GM04503 (cell line): ENCODE results near the gene WDSUB1.

ENCODE experiments used
- DNase-seq: peaks from one replicate; pipeline ENCODE4 v3.0.0-alpha.2; 2012; ENCODE audit warnings: low read depth

WDSUB1 gene

DNA sequence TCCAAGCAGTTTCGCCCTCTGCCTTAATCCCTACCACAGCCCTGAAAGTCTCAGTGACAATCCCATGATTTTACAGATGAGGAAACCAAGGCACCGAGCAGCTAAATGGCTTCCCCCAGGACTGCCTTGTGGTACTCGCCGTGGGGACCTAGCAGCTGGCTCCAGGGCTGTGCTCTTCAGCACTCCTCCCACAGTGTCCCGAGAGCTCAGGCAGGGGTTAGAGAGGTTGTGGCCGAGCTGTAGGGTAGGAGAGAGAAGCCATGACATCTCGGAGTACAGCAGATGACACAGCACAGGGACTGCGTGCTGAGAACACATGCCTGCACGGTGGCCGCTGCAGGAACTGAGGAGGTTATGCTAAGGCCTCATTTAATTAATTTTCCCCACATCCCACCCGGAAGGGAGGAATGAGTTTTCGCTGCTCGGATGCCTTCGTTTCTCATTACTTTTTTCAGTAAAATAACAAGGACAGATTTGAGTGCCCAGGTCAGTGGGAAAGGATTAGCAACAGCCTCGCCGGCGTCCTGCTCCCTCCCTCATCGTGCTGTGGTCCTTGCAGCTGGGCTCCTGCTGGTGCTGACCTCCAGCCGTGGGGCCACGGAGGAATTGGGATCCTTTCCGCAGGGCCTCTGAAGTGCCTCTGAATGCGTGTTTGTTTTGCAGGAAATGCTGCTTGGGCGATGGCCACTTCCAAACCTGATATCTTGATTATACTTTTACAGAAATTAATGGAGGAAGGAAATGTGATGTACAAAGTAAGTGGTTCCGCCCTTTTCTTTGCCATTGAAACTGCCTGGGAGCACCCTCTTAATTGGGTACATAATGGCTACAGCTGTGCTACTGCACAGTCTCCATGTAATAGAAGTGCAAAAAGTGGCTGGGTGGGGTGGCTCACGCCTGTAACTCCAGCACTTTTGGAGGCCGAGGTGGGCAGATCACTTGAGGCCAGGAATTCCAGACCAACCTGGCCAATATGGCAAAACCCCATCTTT is 61.2 kb downstream of the WDSUB1 start:
- no peak for DNase-seq

DNA sequence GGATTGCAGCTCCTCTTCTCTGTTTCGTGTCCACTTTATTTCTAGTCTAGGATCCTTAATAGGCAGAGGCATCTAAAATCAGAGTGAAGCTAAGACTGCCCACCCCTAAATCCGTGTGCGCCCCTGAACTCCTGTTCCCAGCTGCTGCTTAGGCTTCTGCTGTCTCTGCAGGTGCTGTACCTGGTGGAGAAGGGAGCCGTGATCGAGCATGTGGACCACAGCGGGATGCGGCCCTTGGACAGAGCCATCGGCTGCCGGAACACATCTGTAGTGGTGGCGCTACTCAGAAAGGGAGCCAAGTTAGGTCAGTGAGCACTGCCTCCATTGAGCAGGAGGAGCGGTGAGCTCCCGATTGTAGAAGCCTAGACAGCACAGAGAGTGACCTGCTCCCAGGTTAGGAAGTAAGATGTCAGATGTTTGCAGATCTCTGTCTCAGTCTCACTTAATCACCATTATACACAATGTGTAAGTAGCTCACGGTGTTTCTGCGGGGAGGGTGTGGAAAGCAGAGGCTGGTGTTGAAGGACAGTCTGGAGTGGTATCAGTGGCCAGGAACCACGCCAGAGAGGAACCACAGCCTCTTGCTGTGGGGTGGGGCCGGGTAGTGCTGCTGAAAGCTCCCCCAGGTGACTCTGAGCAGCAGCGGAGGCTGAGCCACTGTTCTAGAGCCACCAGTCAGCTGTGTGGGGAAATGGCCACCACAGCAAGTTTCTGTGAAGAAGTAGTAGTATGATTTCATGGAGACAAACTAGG is 62.3 kb downstream of the WDSUB1 start:
- no peak for DNase-seq

GRCh38 chr2:159219394-159219998 is 67.0 kb downstream of the WDSUB1 start:
- DNase-seq, result no peak

DNA sequence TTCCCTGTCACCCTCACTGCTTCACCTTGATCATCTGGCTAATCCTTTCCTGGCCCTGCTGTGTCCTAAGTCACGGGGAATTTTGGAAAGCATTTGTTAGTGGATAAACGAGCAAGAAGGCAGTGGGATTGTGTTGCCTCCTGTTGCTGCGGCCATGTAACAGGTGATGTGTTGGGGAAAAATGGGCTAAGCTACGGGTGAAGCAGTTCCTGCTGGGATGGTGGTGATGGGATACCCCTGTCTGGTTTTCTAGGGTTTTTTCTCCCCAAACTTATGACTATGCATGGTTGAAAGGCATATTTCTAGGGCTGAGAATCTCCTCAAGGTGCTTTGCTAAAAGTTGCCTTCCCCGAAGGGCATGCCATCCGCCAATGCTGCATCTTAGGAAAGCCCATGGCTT is 68.1 kb downstream of the WDSUB1 start:
- no peak for DNase-seq

GRCh38 chr2:159217676-159218075 is 68.8 kb downstream of the WDSUB1 start:
- no peak for DNase-seq

DNA sequence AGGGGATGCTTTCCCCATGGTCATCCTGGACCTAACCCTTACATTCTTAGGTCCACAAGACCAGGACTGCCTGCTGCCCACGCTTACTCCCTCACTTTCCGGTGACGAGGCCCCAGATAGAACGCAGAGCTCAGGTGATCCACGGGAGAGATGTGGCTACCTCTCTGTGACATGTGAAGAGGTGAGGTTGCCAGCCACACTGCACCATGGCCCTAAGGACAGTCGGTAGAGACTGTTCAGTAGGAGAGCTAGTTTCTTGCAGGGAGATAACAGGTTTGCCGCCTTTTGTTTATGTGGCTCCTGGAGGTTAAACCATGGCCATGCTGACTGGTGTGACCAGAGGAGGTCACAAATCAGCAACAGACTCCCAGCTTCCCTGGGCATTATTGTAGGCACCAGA is 71.4 kb downstream of the WDSUB1 start:
- DNase-seq, result no peak

DNA sequence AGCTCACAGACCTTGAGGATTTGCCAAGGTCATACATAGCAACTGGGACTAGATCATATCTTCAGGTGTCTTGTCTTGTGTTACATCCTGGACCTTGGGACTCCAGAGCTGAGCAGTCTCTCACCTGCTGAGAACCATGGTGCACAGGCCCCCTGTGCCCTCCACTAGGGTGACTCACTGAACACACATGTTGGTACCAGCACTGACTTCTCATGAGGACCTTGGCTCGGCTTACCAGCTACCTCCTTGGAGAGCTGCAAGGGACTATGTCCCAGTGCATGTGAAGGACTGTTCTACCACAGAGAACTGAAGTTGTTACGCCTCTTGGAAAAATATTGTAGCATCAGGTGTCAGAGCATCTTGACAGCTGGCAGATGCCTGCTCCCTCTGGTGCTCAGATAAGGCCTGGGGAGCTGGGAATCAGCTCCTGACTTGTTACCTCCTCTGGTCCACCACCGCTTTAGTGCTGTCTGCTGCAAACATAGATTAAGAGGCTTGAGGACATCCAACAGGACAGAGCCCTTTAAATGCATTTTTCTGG is 72.1 kb downstream of the WDSUB1 start:
- DNase-seq, result no peak

- DNase-seq, result no peak
These were observed 73.2 kb downstream of the WDSUB1 start for GRCh38 chr2:159213296-159213695.

GRCh38 chr2:159211447-159212396 is 74.8 kb downstream of the WDSUB1 start:
- no peak for DNase-seq

- no peak for DNase-seq
These were observed 76.9 kb downstream of the WDSUB1 start for GRCh38 chr2:159209341-159210306.

- DNase-seq, result no peak
These were observed 78.1 kb downstream of the WDSUB1 start for GRCh38 chr2:159208438-159208837.

GRCh38 chr2:159206736-159207380 is 79.6 kb downstream of the WDSUB1 start:
- no peak for DNase-seq

DNA sequence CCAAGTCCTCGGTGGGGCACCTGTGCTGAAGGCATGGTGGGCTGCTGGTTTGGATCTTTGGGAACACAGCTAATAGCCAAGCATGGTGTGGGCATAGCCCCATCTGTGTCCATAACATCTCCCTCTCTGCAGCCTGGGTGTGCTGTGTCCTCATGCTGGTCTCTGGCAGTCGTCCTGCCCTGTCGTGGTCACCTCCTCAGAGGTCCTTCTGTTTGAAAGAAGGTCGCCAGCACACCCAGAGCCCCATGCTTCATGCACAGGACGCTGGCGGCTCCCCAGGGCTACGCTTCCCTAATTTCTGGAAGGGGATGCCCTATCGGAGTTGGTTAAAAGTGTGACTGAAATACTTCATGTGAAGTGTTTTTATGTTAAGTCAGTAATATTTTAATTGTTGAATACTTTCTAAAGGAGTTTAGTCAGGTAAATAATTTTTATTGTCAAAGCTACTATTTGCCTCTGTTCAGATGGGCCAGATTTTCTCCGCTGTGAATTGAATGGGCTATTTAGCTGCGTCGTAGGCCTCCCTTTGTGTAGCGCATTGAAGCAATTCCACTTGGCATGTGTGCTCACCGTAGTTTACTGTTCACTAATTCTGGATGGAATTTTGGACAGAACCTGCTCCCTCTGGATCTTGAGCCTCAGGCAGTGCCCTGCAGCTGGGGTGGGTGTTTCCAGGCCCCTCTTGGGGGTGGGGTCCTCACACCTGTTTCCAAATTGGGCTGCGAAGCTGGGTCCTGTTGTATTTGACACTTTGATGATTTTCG is 81.9 kb downstream of the WDSUB1 start:
- no peak for DNase-seq

DNA sequence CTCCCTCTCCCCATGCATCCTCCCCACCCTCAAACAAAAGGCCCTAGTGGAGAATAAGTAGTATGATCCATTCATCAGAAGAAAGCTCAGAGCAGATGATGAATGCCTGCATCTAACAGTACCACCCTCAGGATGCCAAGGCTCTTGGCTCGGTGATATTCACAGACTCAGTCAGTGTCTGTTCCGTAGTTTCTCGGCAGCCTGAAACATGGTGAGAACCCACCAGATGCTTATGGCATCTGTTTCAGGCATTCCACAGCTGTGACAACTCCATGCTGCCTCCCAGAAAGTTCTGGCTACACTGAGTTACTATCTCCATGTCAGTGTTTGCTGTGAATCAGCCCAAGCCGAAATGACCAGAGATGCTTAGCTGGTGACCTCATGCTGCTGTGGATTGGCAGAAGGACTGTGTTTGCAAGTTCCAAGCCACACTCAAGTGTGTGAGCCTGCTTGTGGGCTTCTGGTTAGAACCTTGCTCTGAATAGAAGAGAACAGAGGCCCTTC is 83.9 kb downstream of the WDSUB1 start:
- DNase-seq, result peak; percentile 99

GRCh38 chr2:159201360-159202063 is 85.0 kb downstream of the WDSUB1 start:
- DNase-seq, result no peak

DNA sequence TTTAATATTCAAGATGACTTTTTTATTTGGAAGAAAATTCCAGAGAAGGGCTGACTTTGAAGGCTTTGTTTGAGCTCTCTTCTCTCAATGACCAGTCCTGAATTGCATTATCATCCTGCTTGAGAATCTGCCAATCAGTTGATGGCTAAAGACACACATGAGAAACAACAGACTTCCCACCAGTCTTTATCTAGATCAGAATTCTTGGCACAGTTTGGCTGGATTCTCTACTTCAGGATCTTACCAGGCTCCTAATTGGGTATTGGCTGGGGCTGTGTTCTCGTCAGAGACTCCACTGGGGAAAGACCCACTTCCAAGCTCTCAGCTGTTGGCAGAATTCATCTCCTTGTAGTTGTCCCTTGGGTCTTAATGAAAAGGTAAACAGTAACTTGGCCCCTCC is 86.0 kb downstream of the WDSUB1 start:
- no peak for DNase-seq

DNA sequence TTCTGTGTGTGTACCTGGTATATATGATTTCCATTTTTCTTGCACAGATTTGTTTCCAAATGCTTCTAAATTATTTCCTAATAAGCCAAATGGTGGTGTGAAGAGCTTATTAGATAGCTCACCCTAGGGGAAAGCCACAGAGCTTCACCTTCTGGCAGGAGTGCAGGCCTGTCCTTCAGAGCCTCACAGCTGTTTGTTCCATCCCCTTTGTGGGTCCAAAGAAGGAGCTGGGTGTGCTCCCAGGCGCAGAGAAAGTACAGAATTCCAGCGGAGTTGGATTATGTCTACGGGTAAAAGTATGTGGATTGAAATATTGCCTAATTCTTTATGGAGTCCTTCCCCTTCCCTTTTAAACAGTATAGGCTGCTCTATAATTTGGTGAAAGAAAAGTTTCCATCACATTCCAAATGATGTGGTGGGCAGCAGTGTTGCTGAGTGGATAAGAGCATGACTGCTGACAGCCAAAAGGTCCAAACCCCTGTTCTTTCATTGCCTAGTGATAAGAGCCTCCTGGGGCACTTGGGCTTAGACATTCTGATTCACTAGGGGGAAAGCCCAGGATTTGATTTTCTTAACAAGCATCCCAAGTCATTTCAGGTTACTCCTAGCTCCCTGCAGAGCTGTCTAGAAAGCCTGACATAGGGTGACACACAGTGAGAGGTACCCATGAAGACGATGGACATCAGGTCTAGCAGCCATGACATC is 86.6 kb downstream of the WDSUB1 start:
- no peak for DNase-seq
